Lung microvascular endothelial cell (primary cell): ENCODE measurements around the gene ZC2HC1B. TPM values are rescaled to one million over a fixed set of nuclear protein-coding genes. Genes with fewer than 3 reads are reported as not detected.
"Not testable (repeated sequence)": the region's sequence is repeated elsewhere in the genome, so short reads cannot be mapped to it uniquely, and the experiment has no call there.

Experiments used
- DNase-seq, 2 donors: peaks; one replicate each; pipeline versions ENCODE4 v3.0.0 to v3.0.0-alpha.2; 2010; ENCODE audit warnings: low read depth in 2 of 2
- total RNA-seq: library from RNA; depleted of rRNA; stranded (reverse); fragments of >200 nt; gene quantifications from 2 replicates; pipeline ENCODE4 v1.2.1, GENCODE V29; 2014

Gene ZC2HC1B
- total RNA-seq, 1 donor from 2014 or later, result not detected

GRCh38 chr6:143868808-143869207, 4.5 kb downstream of the ZC2HC1B start:
- not testable (repeated sequence) for DNase-seq

DNA sequence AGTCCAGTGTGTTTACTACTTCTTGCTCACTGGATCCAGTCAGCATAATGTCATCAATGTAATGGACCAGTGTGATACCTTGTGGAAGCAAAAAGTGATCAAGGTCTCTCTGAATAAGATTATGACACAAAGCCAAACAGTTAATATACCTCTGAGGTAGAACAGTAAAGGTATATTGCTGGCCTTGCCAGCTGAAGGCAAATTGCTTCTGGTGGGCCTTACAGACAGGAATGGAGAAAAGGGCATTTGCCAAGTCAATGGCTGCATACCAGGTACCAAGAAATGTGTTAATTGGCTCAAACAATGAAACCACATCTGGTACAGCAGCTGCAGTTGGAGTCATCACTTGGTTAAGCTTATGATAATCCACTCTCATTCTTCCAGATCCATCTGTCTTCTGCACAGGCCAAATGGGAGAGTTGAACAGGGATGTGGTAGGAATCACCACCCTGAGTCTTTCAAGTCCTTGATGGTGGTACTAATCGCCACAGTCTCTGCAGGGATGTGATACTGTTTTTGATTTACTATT, 7.0 kb downstream of the ZC2HC1B start:
- DNase-seq, result not testable (repeated sequence)

DNA sequence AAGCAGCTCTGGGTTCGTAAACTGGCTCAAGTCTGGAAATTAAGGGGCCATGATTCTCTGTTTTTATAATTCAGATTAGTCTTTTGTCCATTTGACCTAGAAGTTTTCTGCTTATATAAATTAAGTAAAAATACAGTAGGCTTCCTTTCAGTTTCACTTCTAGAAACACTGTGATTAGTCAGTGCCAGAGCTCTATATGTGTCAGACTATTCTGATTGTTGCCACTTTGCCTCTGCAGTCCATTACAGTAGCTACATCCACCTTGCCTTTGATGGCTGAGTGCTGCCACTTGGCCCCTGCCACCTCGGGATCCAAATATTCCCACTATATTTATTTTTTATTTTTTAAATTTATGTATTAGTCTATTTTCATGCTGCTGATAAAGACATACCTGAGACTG, 7.9 kb downstream of the ZC2HC1B start:
- DNase-seq, result peak; percentile 29 to 54

DNA sequence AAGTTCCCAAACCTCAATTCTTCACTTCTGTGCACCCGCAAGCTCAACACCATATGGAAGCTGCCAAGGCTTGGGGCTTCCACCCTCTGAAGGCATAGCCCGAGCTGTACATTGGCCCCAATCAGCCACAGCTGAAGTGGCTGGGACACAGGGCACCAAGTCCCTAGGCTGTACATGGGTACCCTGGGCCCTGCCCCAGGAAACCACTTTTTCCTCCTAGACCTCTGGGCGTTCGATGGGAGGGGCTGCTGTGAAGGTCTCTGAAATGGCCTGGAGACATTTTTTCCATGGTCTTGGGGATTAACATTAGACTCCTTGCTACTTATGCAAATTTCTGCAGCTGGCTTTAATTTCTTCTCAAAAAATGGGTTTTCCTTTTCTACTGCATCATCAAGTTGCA, 9.3 kb downstream of the ZC2HC1B start:
- not testable (repeated sequence) for DNase-seq

DNA sequence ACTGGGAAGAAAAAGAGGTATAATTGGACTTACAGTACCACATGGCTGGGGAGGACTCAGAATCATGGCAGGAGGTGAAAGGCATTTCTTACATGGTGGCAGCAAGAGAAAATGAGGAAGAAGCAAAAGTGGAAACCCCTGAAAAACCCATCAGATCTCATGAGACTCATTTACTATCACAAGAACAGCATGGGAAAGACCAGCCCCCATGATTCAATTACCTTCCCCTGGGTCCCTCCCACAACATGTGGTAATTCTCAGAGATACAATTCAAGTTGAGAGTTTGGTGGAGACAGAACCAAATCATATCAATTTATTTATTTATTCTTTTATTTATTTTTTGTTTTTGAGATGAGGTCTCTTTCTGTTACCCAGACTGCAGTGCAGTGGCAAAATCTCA, 10.2 kb downstream of the ZC2HC1B start:
- not testable (repeated sequence) for DNase-seq

GRCh38 chr6:143877584-143878271, 13.5 kb downstream of the ZC2HC1B start:
- no peak for DNase-seq

DNA sequence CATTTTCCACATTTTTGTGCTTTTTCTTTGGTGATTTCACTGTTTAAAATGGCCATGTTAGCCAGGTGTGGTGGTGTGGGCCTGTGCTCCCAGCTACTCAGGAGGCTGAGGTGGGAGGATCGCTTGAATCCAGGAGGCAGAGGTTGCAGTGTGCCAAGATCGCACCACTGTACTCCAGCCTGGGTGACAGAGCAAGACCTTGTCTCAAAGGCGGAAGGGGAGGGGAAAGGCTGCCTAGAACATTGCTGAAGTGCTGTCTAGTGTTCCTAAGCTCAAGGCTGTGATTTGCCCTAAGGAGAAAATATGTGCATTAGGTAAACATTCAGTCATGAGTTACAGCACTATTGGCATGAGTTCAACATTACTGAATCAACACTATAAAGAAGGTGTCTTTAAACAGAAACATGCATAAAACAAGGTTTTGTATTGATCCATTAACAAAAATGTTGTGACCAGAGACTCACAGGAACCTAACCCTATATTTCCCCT, 14.0 kb downstream of the ZC2HC1B start:
- DNase-seq, result no peak

- DNase-seq, result no peak
Measured at GRCh38 chr6:143880412-143880811, 16.1 kb downstream of the ZC2HC1B start.

GRCh38 chr6:143882401-143882930, 18.2 kb downstream of the ZC2HC1B start:
- no peak for DNase-seq

DNA sequence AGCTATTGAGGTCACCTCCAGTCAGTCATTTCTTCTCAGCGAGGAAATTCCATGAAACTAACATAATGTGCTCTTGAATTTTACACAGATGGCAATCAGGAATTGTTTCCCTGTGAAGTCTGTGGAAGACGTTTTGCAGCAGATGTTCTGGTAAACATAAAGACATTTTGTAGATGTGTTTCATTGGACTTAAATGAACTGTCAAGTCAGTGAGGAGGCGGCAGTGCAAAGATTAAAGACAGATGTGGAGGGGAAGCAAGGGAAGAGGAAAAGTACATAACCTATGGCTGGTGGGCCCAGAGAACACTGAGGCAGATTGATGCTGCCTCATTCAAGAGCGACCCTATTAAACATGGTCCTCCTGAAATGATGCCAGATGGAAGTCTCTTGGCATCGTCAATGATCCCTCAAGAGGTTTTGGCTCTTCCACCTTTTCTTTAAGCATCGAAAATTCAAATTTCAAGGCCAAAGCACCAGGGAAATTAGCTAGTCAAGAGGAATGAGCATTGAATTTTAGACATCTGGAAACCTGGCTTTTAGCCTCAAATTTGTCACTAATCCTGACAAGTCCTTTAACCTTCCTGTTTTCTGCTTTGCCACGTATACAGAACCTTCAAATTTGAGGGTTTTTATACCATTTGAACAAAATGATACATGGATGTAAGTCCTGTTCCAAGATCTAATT, 20.1 kb downstream of the ZC2HC1B start:
- no peak for DNase-seq

DNA sequence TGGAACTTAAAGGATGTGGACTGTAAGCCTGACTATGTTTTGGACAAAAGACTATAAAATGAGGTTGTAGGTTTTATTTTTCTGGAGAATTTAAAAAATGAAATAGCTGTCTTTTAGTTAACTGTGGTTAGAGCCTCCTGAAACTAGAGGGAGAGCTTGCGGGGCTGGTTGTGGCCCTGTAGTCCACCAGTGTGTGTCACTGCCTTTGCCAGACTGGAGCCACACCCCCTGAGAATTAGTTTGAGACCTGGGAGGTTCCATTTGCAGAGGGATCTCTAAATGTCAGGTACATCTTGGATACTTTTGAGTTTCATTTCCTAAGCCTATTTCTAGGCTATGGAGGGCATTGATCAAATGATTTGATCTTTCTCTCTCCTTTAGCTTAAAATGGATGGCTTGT, 20.8 kb downstream of the ZC2HC1B start:
- no peak for DNase-seq

DNA sequence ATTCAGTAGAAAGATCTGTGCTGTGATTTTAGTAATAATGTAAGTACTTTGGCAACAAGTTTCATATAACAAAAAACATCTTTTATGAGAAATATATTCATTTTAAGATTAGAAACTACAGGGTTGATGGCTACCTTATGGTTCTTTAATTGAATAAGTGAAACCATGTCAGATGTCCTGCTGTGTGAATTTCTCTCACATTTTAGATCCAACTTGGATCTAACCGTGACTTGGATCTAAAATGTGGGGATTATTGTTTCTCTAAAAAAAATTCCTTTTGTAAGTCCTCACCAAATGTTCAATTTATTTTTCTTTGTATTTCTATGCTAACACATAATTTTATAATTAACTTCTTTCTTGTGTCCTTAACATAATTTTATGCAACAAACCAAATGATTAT, 30.4 kb downstream of the ZC2HC1B start:
- no peak for DNase-seq

DNA sequence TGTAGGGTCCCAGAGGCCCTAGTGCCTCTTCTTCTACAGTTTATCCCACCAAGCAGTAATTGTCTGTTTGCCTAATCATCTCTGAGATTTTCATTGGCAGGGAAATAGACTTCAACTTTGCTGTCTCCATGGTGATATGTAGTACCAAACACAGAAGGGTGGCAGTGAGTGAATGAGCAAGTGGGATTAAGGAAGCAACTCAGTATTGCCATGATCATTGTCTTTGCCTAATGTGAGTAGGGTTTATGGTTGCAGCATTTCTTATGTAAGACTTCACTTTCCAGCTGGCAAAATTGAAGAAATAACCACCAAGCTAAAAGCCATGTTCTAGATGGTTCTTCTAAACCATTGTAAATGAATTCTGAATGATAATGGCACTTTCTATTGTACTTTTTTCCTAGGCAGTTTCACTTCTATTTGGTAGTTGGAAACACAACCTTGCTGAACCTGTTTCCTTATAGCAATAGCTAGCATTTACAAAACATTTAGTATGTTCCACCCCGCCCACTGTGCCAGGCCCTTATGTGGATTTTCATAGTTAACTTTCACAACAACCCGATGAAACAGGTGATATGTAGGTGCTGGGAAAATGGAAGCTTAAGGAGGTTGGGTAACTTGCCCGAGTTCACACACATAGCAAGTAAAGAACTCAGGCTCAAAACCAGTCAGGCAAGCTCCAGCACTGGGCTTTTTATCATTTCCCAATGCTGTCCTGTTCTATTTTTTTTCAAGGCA, 32.0 kb downstream of the ZC2HC1B start:
- no peak for DNase-seq

- DNase-seq, result no peak
Measured at GRCh38 chr6:143900358-143900757, 36.1 kb downstream of the ZC2HC1B start.

GRCh38 chr6:143901885-143902750, 37.8 kb downstream of the ZC2HC1B start:
- DNase-seq, result peak in 1 of 2 donors; percentile 61

DNA sequence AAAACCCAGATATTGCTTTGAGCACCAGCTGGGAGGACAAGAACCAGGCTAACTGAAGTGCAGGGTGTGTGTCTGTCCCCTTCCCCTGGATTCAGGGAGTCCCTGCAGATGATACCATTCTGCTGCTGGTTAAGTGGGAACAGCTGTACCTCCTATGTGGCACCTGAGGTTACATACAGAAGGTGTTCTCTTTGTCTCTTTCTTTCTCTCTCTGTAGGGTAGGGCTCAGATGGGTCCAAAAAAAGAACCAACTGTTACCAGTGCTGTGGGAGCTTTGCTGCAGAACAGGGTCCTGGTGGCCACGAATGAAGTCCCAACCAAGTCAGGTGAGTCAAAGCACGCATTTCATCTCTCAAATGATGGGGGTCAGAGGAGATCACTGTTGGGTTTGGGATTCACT, 38.6 kb downstream of the ZC2HC1B start:
- no peak for DNase-seq

DNA sequence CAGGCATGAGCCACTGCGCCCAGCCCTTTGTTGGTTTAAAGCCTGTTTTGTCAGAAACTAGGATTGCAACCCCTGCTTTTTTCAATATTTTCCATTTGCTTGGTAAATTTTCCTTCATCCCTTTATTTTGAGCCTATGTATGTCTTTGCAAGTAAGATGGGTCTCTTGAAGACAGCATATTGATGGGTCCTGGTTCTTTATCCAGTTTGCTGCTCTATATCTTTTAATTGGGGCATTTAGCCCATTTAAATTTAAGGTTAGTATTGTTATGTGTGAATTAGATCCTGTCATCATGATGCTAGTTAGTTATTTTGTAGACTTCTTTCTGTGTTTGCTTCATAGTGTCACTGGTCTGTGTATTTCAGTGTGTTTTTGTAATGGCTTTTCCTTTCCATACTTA, 46.8 kb downstream of the ZC2HC1B start:
- no peak for DNase-seq

DNA sequence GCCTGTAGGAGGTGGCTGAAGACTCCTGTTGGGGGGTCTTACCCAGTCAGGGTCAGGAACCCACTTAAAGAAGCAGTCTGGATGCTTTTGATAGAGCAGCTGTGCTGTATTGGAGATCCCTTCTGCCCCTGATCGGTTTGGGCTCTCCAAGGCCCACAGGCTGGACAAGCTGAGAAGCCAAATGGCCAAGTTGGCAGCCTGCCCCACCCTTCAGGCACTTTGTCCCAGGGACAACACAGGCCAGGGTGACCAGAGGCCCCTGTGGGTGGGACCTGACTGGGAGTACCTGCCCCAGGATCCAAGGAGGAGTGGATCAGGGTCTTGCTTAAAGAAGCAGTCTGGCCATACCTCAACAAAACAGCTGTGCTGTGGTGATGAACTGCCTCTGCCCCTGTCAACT, 48.4 kb downstream of the ZC2HC1B start:
- no peak for DNase-seq

GRCh38 chr6:143917026-143917425, 52.8 kb downstream of the ZC2HC1B start:
- DNase-seq, result not testable (repeated sequence)

DNA sequence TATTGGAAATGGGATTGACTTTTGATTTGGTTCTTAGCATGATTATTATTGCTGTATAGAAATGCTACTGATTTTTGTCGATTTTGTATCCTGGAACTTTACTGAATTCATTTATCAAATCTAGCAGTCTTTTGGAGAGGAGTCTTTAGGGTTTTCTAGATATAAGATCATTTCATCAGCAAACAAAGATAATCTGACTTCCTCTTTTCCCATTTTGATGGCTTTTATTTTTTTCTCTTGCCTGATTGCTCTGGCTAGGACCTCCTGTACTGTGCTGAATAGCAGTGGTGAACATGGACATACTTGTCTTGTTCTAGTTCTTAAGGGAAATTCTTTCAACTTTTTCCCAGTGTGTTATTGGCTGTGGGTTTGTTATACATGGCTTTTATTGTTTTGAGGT, 64.6 kb downstream of the ZC2HC1B start:
- no peak for DNase-seq

DNA sequence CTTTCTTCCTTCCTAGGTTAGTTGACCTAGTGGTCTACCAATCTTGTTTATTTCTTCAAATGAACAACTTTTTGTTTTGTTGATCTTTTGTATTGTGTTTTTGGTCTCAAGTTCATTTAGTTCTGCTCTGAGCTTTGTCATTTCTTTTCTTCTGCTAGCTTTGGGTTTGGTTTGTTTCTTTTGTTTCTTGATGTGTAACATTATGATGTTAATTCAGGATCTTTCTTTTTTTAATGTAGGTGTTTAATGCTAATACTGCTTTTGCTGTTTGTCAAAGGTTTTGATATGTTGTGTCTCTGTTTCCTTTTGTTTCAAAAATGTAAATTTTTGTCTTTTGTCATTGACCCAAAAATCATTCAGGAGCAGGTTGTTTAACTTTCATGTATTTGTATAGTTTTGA, 65.7 kb downstream of the ZC2HC1B start:
- no peak for DNase-seq
